ENCODE data around the gene KDM1A. TPM values are rescaled to one million over a fixed set of nuclear protein-coding genes. Genes with fewer than 3 reads are reported as not detected.

KDM1A gene
- total RNA-seq, 2 donors from 2014 or later, result 28.2 to 34.9 TPM

DNA sequence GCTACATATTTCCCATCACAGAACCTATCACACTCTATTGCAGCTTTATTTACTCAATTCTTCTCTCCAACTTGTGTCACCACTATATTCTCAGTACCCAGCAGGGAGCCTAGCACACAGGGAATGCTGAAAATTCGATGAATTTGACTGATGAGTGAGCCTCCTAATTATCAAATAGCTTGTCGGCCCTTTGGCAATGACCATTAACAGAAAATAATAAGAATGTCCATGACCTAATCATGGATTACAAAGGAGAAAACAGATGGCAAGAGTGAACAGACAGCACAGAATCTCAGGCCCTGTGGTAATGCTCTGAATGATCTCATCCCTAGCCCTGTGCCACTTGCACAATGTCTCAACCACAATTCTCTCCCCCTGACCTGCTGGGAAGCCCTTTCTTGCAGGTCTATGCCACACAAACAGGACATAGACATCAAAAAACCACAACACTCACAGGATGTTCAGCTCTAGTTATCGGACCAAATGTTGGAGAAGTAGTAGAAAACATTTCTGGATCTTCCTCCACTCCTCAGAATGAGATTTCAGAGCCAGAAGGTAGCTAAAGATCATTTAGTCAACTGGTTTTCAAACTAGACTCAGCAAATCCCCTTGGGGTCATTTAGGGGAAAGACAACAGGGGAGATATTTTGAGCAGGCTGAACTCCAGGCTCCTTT lies 80.9 kb downstream of the KDM1A start:
- no peaks in the 10 kb centered on the region for H3K27me3 ChIP-seq
- no peaks in the 10 kb centered on the region for H3K9me3 ChIP-seq
- H3K27ac ChIP-seq, result peak overlapping the region; percentile 31 to 76
- H3K36me3 ChIP-seq, result no peaks in the 10 kb centered on the region
- peaks cover 2 to 62% of the 10 kb centered on the region in 2 donors for H3K4me1 ChIP-seq
- no peak overlapping the region for H3K4me3 ChIP-seq
- DNase-seq (ENCODE audit: low spot score), result peak; percentile 81
- TF ChIP-seq, protein P1, sequence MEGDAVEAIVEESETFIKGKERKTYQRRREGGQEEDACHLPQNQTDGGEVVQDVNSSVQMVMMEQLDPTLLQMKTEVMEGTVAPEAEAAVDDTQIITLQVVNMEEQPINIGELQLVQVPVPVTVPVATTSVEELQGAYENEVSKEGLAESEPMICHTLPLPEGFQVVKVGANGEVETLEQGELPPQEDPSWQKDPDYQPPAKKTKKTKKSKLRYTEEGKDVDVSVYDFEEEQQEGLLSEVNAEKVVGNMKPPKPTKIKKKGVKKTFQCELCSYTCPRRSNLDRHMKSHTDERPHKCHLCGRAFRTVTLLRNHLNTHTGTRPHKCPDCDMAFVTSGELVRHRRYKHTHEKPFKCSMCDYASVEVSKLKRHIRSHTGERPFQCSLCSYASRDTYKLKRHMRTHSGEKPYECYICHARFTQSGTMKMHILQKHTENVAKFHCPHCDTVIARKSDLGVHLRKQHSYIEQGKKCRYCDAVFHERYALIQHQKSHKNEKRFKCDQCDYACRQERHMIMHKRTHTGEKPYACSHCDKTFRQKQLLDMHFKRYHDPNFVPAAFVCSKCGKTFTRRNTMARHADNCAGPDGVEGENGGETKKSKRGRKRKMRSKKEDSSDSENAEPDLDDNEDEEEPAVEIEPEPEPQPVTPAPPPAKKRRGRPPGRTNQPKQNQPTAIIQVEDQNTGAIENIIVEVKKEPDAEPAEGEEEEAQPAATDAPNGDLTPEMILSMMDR (IDR thresholded peaks at IDR 0.05), result no peak

GRCh38 chr1:23101101-23101827 lies 82.0 kb downstream of the KDM1A start:
- DNase-seq (ENCODE audit: low spot score), result no peak
- TF ChIP-seq, protein P1 (IDR thresholded peaks at IDR 0.05), result no peak
- H3K36me3 ChIP-seq, result peaks cover 4% of the 10 kb centered on the region
- no peak overlapping the region for H3K4me3 ChIP-seq
- H3K27ac ChIP-seq, result peak overlapping the region; percentile 51 to 76
- no peaks in the 10 kb centered on the region for H3K9me3 ChIP-seq
- peaks cover 2 to 62% of the 10 kb centered on the region in 2 donors for H3K4me1 ChIP-seq
- H3K27me3 ChIP-seq, result no peaks in the 10 kb centered on the region

- peak overlapping the region; percentile 51 to 76 for H3K27ac ChIP-seq
- no peak overlapping the region for H3K4me3 ChIP-seq
- no peaks in the 10 kb centered on the region for H3K27me3 ChIP-seq
- DNase-seq (ENCODE audit: low spot score), result no peak
- H3K4me1 ChIP-seq, result peaks cover 2 to 62% of the 10 kb centered on the region in 2 donors
- H3K36me3 ChIP-seq, result peaks cover 10% of the 10 kb centered on the region
- TF ChIP-seq, protein P1 (IDR thresholded peaks at IDR 0.05), result no peak
- no peaks in the 10 kb centered on the region for H3K9me3 ChIP-seq
Observed at GRCh38 chr1:23101887-23102286, 82.6 kb downstream of the KDM1A start.

GRCh38 chr1:23102289-23102688 lies 83.0 kb downstream of the KDM1A start:
- no peaks in the 10 kb centered on the region for H3K27me3 ChIP-seq
- DNase-seq (ENCODE audit: low spot score), result no peak
- TF ChIP-seq, protein P1 (IDR thresholded peaks at IDR 0.05), result no peak
- peaks cover 2 to 62% of the 10 kb centered on the region in 2 donors for H3K4me1 ChIP-seq
- no peaks in the 10 kb centered on the region for H3K9me3 ChIP-seq
- peak overlapping the region; percentile 51 to 76 for H3K27ac ChIP-seq
- peaks cover 14% of the 10 kb centered on the region for H3K36me3 ChIP-seq
- no peak overlapping the region for H3K4me3 ChIP-seq

- Histone ChIP-seq H3K36me3 (peaks cover 24% of the 10 kb centered on the region), H3K4me1 (peaks cover 2 to 61% of the 10 kb centered on the region in 2 donors), H3K27me3 (no peaks in the 10 kb centered on the region), H3K4me3 (no peak overlapping the region), H3K9me3 (no peaks in the 10 kb centered on the region), H3K27ac (peak overlapping the region; percentile 51 to 76)
- TF ChIP-seq, protein P1 (IDR thresholded peaks at IDR 0.05), result no peak
- no peak for DNase-seq (ENCODE audit: low spot score)
Observed at GRCh38 chr1:23103001-23103889, 84.0 kb downstream of the KDM1A start.

All from right atrium auricular region (tissue), 2 donors.